GM13976 (cell line): Measurements from ENCODE around the gene NKAIN2.

Experiments
- DNase-seq: peaks from one replicate; pipeline ENCODE4 v3.0.0; 2012; ENCODE audit warnings: low spot score
- CTCF ChIP-seq: IDR thresholded peaks from 2 replicates; pipeline ENCODE4 v1.5.1; 2012; ENCODE audit warnings: borderline replicate concordance, mild to moderate bottlenecking; ENCODE audit not compliant: insufficient read depth; ENCODE audit errors: extremely low read depth, missing control alignments, control extremely low read depth
- in situ Hi-C: fragments of 300-500 bp; cut with MboI; formaldehyde crosslinking; loops from one replicate; pipeline ENCODE4 v1.12.0; 2022; ENCODE audit warnings: low sequenced_read_pairs, mixed read lengths, inconsistent platforms; ENCODE audit not compliant: unreplicated experiment

The NKAIN2 gene

GRCh38 chr6:124738482-124738881, 934.8 kb downstream of the NKAIN2 start:
- DNase-seq = no peak
- TF ChIP-seq CTCF = no peak
- in situ Hi-C loops = no loop called here

- DNase-seq = no peak
- in situ Hi-C loops = no loop called here
- TF ChIP-seq CTCF = no peak
Observed at GRCh38 chr6:124741341-124741740, 937.7 kb downstream of the NKAIN2 start.

- in situ Hi-C loops = no loop called here
- TF ChIP-seq CTCF = no peak
- no peak for DNase-seq
Observed at GRCh38 chr6:124742971-124743370, 939.3 kb downstream of the NKAIN2 start.

- DNase-seq = no peak
- in situ Hi-C loops = no loop called here
- TF ChIP-seq CTCF = no peak
Observed at GRCh38 chr6:124743420-124743819, 939.8 kb downstream of the NKAIN2 start.

GRCh38 chr6:124747349-124747748, 943.7 kb downstream of the NKAIN2 start:
- in situ Hi-C loops = no loop called here
- no peak for DNase-seq
- TF ChIP-seq CTCF = no peak

- DNase-seq = no peak
- TF ChIP-seq CTCF = no peak
- in situ Hi-C loops = no loop called here
Observed at GRCh38 chr6:124748778-124749177, 945.1 kb downstream of the NKAIN2 start.

- TF ChIP-seq CTCF = no peak
- DNase-seq = no peak
- in situ Hi-C loops = no loop called here
Observed at GRCh38 chr6:124753001-124753400, 949.3 kb downstream of the NKAIN2 start.
